ENCODE data around the gene SASH3. TPM values are rescaled to one million over a fixed set of nuclear protein-coding genes. Genes with fewer than 3 reads are reported as not detected.

SASH3 gene
- total and polyA plus RNA-seq, 4 donors = 12.0 to 90.1 (median 32.6) TPM

DNA sequence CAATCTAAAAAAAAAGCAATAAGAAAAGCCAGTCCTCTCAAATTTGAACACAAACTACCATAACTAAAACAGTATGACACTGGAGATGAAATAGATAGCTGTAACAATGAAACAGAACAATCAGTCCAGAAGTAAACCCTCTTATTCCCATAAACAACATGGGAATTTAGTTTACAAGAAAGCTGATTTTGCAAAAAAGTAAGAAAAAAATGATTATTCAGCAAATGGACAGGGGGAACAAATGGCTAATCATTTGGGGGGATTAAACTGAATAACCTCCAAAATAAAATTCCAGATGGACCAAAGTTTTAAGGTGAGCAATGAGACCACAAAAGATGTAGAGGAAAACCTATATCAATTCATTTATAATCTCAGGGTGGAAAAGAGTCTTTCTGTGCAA, 16.1 kb upstream of the SASH3 start:
- DNase-seq = no peak
- H3K27me3 ChIP-seq (ENCODE audit: control insufficient read depth in 3 of 3, insufficient read depth in 3 of 3, low read length in 2 of 3) = no peaks in the 10 kb centered on the region
- no peak for ATAC-seq (ENCODE audit: insufficient read depth, low FRiP score)
- no peaks in the 10 kb centered on the region for H3K9me3 ChIP-seq (ENCODE audit: control insufficient read depth in 4 of 4, insufficient read depth in 3 of 4, low read length in 3 of 4)
- H3K9ac ChIP-seq (ENCODE audit: insufficient read depth in 1 of 2, low read length in 2 of 2) = no peak overlapping the region
- no peak for TF ChIP-seq CTCF (IDR thresholded peaks at IDR 0.05; ENCODE audit: control extremely low read depth, extremely low read depth)
- H3K4me3 ChIP-seq = no peak overlapping the region
- H3K4me1 ChIP-seq (ENCODE audit: control insufficient read depth in 5 of 5, insufficient read depth in 5 of 5, low read length in 5 of 5) = no peaks in the 10 kb centered on the region
- H3K36me3 ChIP-seq (ENCODE audit: control insufficient read depth in 4 of 4, insufficient read depth in 4 of 4, low read length in 4 of 4) = no peaks in the 10 kb centered on the region
- H3K27ac ChIP-seq (ENCODE audit: low read depth in 1 of 2, low read length in 1 of 2) = no peak overlapping the region

GRCh38 chrX:129768186-129768585, 11.6 kb upstream of the SASH3 start:
- H3K4me3 ChIP-seq = no peak overlapping the region
- DNase-seq = no peak
- H3K9ac ChIP-seq (ENCODE audit: insufficient read depth in 1 of 2, low read length in 2 of 2) = no peak overlapping the region
- H3K4me1 ChIP-seq (ENCODE audit: control insufficient read depth in 5 of 5, insufficient read depth in 5 of 5, low read length in 5 of 5) = no peaks in the 10 kb centered on the region
- no peak for TF ChIP-seq CTCF (IDR thresholded peaks at IDR 0.05; ENCODE audit: control extremely low read depth, extremely low read depth)
- no peak for ATAC-seq (ENCODE audit: insufficient read depth, low FRiP score)
- H3K9me3 ChIP-seq (ENCODE audit: control insufficient read depth in 4 of 4, insufficient read depth in 3 of 4, low read length in 3 of 4) = no peaks in the 10 kb centered on the region
- H3K27me3 ChIP-seq (ENCODE audit: control insufficient read depth in 3 of 3, insufficient read depth in 3 of 3, low read length in 2 of 3) = no peaks in the 10 kb centered on the region
- no peak overlapping the region for H3K27ac ChIP-seq (ENCODE audit: low read depth in 1 of 2, low read length in 1 of 2)
- WGBS, 2 donors = 86 to 96% methylated on average over 5 to 8 of the region's 8 CpGs
- no peaks in the 10 kb centered on the region for H3K36me3 ChIP-seq (ENCODE audit: control insufficient read depth in 4 of 4, insufficient read depth in 4 of 4, low read length in 4 of 4)

DNA sequence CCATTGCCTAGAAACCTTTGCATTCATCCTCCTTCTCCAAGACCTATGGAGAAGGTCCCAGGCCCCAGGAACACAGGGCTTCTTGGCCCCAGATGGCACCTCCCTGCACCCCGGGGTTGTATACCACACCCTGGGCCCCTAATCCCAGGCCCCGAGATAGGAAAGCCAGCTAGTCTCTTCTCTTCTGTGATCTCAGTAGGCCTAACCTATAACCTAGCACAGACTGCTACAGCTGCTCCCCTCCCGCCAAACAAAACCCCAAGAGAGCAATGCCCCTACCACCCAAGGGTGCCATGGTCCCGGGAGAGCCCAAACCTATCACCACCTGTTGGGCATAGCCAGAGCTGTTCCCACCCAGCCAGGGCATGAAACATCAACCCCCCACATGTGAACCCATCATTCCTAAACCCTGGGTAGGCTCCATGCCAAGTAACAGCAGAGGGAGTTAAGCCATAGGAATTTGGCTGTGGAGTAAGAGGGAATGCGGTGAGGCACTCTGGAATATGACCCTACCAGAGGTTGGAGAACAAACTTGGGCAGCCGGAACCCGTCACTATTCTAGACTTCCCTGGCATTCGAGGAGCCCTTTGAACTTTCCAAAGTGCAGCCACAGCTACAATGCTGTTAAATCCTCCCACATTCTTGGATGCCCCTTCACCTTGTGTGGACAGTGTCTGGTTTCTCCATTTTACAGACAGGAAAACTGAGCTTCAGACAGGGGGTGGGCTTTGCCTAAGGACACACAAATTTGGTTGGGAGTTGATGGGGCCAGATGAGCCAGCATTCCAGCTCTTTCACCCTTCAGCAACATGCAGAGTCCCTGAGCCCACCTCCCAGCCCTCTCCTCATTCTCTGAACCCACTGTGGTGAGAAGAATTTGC, 10.9 kb upstream of the SASH3 start:
- ATAC-seq (ENCODE audit: insufficient read depth, low FRiP score) = no peak
- H3K9ac ChIP-seq (ENCODE audit: insufficient read depth in 1 of 2, low read length in 2 of 2) = no peak overlapping the region
- no peaks in the 10 kb centered on the region for H3K27me3 ChIP-seq (ENCODE audit: control insufficient read depth in 3 of 3, insufficient read depth in 3 of 3, low read length in 2 of 3)
- 85 to 95% methylated on average over 8 of the region's 8 CpGs for WGBS, 2 donors
- no peaks in the 10 kb centered on the region for H3K36me3 ChIP-seq (ENCODE audit: control insufficient read depth in 4 of 4, insufficient read depth in 4 of 4, low read length in 4 of 4)
- no peak for TF ChIP-seq CTCF (IDR thresholded peaks at IDR 0.05; ENCODE audit: control extremely low read depth, extremely low read depth)
- H3K4me3 ChIP-seq = no peak overlapping the region
- DNase-seq = no peak
- H3K9me3 ChIP-seq (ENCODE audit: control insufficient read depth in 4 of 4, insufficient read depth in 3 of 4, low read length in 3 of 4) = no peaks in the 10 kb centered on the region
- H3K4me1 ChIP-seq (ENCODE audit: control insufficient read depth in 5 of 5, insufficient read depth in 5 of 5, low read length in 5 of 5) = no peaks in the 10 kb centered on the region
- H3K27ac ChIP-seq (ENCODE audit: low read depth in 1 of 2, low read length in 1 of 2) = no peak overlapping the region
